Prostate gland (tissue), 2 donors: ENCODE data around the gene BSND.

Experiments used
- POLR2AphosphoS5 ChIP-seq: sonication (generic); formaldehyde crosslinking; IDR thresholded peaks from one replicate; pipeline ENCODE4 v1.6.1; 2017; ENCODE audit warnings: antibody characterized with exemption
- TF ChIP-seq, protein P1 (sequence below), 4 experiments: fragments of 200-600 bp in 2 of 4; fragments of 450-650 bp in 2 of 4; sonication (generic) in 2 of 4; IDR thresholded peaks; 1 replicate in 3 of 4; 2 replicates in 1 of 4; pipeline ENCODE4 v1.5.1; 2016 to 2019; ENCODE audit warnings: antibody characterized with exemption in 4 of 4, mild to moderate bottlenecking in 2 of 4, moderate library complexity in 2 of 4

DNA sequence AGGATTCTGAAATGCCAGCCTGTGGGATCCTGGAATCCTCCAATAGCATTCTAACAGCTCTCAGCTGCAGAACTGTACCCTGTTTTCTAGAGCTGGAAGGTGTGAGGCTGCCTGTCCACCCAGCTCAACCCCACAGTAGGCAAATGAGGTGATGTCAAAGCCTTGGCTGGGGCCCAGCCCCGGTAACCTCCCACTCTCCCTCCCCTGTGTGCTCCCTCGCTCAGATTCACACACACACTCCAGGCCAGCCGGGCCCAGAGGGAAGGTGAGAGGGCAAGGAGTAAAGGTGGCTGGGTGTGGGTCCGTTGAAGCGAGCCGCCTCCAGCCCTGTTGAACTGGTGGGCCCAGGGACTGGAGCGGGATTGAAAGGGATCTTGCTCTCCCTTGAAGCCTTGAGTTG, at the start of gene BSND:
- TF ChIP-seq, protein P1, sequence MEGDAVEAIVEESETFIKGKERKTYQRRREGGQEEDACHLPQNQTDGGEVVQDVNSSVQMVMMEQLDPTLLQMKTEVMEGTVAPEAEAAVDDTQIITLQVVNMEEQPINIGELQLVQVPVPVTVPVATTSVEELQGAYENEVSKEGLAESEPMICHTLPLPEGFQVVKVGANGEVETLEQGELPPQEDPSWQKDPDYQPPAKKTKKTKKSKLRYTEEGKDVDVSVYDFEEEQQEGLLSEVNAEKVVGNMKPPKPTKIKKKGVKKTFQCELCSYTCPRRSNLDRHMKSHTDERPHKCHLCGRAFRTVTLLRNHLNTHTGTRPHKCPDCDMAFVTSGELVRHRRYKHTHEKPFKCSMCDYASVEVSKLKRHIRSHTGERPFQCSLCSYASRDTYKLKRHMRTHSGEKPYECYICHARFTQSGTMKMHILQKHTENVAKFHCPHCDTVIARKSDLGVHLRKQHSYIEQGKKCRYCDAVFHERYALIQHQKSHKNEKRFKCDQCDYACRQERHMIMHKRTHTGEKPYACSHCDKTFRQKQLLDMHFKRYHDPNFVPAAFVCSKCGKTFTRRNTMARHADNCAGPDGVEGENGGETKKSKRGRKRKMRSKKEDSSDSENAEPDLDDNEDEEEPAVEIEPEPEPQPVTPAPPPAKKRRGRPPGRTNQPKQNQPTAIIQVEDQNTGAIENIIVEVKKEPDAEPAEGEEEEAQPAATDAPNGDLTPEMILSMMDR (IDR thresholded peaks at IDR 0.05): no peak
- no peak for TF ChIP-seq POLR2AphosphoS5
